GM08714 (cell line): ENCODE measurements around the gene RAET1L.
"Not testable (repeated sequence)": the region's sequence is repeated elsewhere in the genome, so short reads cannot be mapped to it uniquely, and the experiment has no call there.

Experiments used
- H3K4me3 ChIP-seq: fragments of 200-500 bp; sonication (Bioruptor generic); 2 replicates; pipeline ENCODE4 v1.5.1; 2014; ENCODE audit warnings: mild to moderate bottlenecking, low read length, inconsistent platforms
- ZNF274 ChIP-seq: IDR thresholded peaks from 2 replicates; pipeline ENCODE4 v1.6.1; 2012; ENCODE audit warnings: mild to moderate bottlenecking, low read depth, low read length

The RAET1L gene

DNA sequence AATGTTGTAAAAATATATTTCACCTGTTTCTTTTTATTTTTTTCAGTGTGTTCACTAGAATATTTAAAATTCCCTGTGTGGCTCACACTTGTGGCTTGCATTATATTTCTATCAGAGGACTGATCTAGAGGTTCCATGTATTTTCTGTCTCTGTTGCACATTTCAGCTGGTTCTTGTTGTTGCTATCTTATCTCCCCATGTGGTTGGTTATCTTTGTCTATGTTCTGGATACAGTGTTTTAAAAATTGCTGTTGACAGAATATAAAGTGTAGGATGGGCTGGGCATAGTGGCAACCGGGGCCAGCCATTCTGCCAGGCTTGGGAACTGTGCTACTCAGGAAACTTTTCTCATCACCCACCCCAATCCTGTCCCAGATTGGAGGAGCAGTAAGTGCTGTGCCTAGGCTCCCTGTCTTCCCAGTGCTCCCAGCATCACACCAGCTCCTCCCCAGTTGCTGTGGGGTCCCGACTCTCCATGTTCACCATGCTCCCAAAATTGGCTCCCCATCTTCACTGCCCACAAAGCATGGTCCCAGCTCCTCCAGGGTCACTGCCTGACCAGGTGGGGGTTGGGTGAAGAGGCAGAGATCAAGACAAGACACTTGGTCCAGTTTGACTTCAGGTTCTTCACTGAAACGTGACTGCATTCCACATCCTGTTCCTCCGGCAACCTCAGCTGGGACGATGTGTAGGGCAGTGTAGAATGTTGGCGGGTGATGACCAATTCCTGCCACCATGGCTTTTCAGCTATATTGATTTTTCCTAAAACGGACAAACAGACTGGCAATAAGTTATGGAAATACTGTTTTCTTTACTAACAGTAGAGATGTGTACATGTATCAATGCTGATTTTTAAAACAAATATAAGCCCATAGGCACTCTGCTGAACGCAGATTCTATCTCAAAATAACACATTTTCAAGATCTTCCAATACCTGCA lies 12.2 kb downstream of the RAET1L start:
- not testable (repeated sequence) for H3K4me3 ChIP-seq

GRCh38 chr6:150008588-150008987 lies 16.7 kb downstream of the RAET1L start:
- no peak overlapping the region for H3K4me3 ChIP-seq
- TF ChIP-seq ZNF274: no peak

GRCh38 chr6:150006961-150007464 lies 18.3 kb downstream of the RAET1L start:
- no peak for TF ChIP-seq ZNF274
- no peak overlapping the region for H3K4me3 ChIP-seq

DNA sequence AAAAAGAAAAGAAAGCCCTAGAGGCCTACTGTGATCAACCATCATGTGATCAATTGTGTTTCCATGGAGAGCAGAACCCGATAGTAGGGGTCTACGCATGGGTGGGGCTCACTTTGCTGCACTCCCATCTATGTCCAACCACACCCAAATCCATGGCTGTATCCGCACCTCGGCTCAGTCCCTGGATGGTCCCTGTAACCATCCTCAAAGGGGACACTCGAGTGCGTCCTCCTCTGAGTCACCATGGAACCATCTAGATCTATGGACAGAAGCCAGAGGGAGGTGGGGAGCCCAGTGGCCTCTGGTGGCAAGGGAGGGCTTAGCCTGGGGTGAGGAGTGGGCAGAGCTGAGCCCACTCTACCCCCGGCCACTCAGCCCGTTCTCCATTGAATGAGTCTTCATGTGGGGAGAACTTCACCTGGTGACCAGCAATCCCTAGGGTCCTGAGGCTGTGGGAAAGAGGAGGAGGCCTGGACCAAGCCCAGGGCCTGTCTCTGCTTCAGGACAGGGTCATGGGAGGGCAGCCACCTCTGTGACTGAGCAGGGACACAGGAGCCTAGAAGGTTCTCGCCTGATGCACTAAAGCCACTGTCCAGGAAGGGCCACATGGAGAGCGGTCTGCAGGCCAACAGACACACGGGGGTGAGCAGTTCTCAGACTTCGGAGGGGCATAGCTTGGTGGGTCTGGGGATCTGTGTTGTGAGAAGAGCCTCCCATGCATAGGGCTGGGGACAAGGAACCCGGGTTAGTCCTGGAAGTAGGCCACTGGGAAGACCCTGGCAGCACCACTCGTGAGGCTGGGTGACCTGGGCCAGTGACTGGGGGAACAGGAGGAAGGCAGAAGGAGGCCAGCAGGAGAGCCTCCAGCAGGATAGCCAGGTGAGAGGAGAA lies 19.3 kb downstream of the RAET1L start:
- H3K4me3 ChIP-seq: no peak overlapping the region
- no peak for TF ChIP-seq ZNF274

DNA sequence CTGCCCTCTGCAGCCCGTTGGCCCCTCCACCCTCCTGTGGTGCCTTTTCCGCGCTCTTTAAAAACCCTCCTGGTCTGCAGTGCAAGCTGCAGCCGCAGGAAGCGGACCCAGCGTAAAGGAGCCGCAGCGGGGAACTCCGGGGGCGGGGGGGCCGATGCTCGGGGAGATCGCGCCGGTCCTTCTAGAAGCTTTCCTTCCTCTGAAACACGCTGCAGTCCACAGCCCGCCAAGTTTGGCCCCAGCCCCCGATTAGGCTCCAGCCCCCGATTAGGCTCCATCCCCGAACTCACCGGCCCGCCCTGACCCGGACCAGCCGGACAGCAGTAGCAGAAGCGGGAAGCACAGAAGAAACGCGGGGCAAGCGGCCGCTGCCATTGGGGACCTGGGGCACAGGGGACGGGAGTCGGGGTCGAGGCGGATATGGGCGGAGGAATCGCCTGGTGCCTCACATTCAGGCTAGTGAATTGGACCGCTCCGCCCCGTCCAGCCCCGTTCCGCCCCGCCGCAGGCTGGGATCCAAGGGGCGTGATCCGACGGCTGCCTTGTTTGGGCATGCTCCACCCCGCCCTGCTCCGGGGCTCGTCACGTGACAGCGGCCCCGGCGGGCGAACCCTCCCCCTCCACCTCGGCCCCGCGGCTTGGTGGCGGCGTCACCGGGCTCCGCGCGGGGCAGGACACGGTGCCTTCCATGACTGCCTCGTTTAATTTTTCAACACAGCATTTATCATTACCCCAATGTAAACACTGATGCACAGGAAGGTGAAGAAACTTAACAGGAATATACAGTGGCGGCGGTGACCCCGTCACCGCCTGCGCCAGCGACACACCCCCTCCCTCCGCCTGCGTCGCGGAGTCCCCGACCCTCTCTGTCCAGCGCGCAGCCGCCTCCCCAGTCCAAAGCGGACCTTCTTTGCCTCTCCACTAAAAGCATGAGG lies 20.3 kb downstream of the RAET1L start:
- TF ChIP-seq ZNF274: no peak
- peak overlapping the region; percentile 53; the same call in 1 of the 2 replicates for H3K4me3 ChIP-seq

DNA sequence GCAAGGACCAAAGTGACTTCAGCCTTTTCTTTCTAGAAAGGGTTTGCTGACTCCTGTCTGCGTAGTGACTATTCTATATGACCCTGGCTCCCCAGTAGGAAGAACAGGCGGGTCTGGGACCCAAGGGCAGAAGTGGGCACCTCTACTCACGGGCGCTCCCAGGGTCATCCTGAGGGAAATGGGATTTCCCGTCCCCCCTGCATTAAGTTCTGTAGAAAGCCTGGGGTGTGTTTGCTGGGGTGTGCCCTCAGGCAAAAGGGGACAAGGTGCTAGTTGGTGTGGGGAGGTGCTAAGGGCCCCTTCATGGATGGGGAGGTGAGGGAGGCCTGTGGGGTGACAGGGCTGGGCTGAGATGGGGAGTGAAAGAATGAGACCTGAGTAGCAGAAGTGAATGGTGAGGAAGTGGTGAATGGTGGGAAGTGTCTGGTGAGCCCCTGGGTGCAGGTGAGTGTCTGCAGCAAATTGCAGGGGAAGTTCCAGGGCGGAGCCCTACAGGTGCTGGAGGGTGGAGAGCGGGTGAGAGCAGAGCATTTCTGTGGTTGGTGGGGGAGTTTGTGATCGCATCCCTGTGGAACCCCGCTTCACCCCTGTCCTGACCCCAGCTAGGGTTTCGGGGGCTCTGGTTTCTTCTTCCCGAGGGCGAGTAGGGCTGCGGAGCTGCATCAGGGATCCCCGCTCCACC lies 21.1 kb downstream of the RAET1L start:
- H3K4me3 ChIP-seq: peak overlapping the region; percentile 53; the same call in 1 of the 2 replicates
- TF ChIP-seq ZNF274: no peak

DNA sequence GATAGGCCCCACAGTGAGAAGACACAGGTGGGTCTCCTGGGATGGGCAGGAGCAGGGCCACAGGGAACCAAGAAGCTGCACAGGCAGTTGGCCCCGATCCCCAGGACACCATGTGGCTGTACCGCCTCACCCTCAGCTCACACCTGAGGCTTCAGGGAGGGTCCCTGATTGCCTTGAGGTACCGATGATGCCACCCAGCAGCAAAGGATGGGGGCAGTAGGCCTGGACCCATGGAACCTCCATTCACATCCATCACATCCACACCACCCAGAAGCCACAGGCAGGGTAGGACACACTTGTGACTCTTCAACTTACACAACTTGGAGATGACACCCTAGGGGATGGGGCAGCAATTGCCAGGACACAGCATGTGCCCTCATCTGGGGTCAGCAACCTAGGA lies 21.7 kb downstream of the RAET1L start:
- not testable (repeated sequence) for H3K4me3 ChIP-seq

DNA sequence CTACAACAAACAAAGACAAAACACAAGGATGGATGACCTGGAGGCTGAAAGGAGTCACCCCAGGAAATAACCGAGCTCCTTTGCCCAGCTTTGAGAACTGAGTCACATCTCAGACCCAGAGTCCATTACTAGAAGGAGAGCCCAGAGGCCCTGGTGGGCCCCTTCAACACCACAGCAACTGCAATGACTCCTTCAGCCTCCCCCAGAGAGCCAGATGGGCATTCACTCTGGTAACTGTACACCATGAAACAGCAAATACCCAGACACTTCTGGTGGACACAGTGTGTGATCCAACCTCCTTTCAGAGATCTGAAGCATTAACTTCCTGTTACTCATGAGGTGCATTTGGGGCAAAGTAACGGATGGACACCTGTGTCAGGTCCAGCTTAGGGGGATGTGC lies 22.6 kb downstream of the RAET1L start:
- no peak for TF ChIP-seq ZNF274
- no peak overlapping the region for H3K4me3 ChIP-seq

GRCh38 chr6:150001295-150002008 lies 23.9 kb downstream of the RAET1L start:
- no peak for TF ChIP-seq ZNF274
- no peak overlapping the region for H3K4me3 ChIP-seq

DNA sequence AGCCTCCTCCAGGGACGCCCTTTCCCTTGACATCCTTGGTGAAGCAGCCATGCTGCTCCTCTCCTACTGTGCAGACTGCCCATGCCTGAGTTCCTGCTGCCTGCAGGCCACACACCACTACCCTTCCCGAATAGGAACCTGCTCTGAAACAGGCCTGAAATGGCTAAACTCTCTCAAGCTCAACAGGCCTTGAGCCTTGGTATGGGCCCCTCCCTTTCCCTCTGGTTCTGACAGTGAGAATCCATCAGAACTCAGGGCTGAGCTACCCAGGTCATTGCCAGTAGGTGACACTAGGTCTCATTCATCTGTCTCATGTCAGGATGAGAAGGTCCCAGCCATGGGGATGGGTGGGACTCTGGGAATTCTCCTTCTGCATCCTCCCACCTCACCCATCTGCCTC lies 25.7 kb downstream of the RAET1L start:
- H3K4me3 ChIP-seq: no peak overlapping the region
- TF ChIP-seq ZNF274: no peak

DNA sequence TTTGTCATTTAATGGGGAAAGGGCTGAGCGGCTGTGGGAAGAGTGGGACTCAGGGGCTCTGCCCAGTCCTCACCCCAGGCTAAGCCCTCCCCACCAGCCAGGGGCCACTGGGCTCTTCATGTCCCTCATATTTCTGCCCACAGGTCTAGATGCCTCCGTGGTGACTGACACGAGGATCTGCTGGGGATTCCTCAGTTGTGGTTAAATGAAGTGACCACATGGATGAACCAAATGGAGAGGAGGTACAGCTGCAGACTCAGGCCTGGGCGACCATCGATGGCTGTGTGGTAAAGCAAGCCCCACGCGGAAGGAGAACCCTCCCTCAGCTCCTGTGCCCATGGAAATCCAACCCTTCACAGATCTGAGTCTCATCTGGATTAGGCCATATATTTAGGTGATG lies 29.4 kb downstream of the RAET1L start:
- no peak overlapping the region for H3K4me3 ChIP-seq
- TF ChIP-seq ZNF274: no peak

- no peak overlapping the region for H3K4me3 ChIP-seq
- no peak for TF ChIP-seq ZNF274
These were observed 30.0 kb downstream of the RAET1L start for GRCh38 chr6:149995235-149995750.

- H3K4me3 ChIP-seq: no peak overlapping the region
- TF ChIP-seq ZNF274: no peak
These were observed 33.5 kb downstream of the RAET1L start for GRCh38 chr6:149991838-149992237.

DNA sequence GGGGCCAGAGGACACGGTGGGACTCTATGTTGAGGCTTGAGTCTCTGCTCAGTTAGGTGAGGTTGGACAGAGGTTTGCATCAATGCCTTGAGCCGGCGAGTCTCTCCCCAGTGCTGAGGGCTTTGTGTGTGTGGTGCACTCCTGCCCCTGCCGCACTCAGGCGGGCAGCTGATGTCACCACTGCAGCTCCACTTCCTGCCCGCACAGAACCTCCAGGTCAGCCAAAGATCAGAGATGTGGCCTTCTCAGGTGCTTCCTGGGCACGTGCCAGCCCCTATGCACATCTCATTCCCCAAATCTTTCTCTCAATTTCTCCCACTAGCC lies 33.9 kb downstream of the RAET1L start:
- not testable (repeated sequence) for H3K4me3 ChIP-seq
